ENCODE results near the gene FGF19. TPM values are rescaled to one million over a fixed set of nuclear protein-coding genes. Genes with fewer than 3 reads are reported as not detected.

The FGF19 gene
- total and polyA plus RNA-seq, 9 of the 15 experiments (the other 6 are each of a cell fraction or from before 2014, with no cell fraction given) = 0.11 TPM; not detected in 8

- TF ChIP-seq RBBP5 (IDR thresholded peaks at IDR 0.05; ENCODE audit: borderline replicate concordance, insufficient read depth, low read length, poor library complexity, severe bottlenecking) (no peak), POLR2G (IDR thresholded peaks at IDR 0.05; ENCODE audit: low read depth, low read length) (peak; percentile 42; the same call in 1 of the 2 replicates), REST (IDR thresholded peaks at IDR 0.05; ENCODE audit: borderline replicate concordance) (no peak), REST (CRISPR knock-in tag; IDR thresholded peaks at IDR 0.05; ENCODE audit: low read depth) (no peak), ZBTB49 (CRISPR knock-in tag; IDR thresholded peaks at IDR 0.05; ENCODE audit: borderline replicate concordance) (no peak), THRA (IDR thresholded peaks at IDR 0.05) (no peak)
- Histone ChIP-seq H3K9me1 (ENCODE audit: control insufficient read depth, insufficient read depth, low read length) (no peaks in the 10 kb centered on the region), H2AFZ (ENCODE audit: low read depth, low read length) (no peak overlapping the region), H3K4me3 (no peak overlapping the region), H3K4me1 (replicated peaks in 1 of 2; ENCODE audit: control insufficient read depth in 2 of 2, insufficient read depth in 2 of 2, low read length in 2 of 2) (peaks cover 9 to 11% of the 10 kb centered on the region in 2 experiments; a peak in 4 of 5 replicates), H3K79me2 (ENCODE audit: control insufficient read depth, insufficient read depth, low read length) (peaks cover 14% of the 10 kb centered on the region), H3K27me3 (ENCODE audit: control insufficient read depth in 2 of 2, insufficient read depth in 2 of 2, low read length in 2 of 2) (no peaks in the 10 kb centered on the region), H3K27ac (ENCODE audit: extremely low read depth, low read depth, low read length) (no peak overlapping the region), H4K20me1 (replicated peaks; ENCODE audit: control insufficient read depth, insufficient read depth, low read length) (peaks cover 11% of the 10 kb centered on the region), H3K4me2 (ENCODE audit: insufficient read depth, low read length) (no peak overlapping the region), H3K9ac (ENCODE audit: insufficient read depth in 1 of 2, low read depth in 2 of 2, low read length in 2 of 2) (peak overlapping the region in 1 of 2 experiments; percentile 43; a peak in 1 of 4 replicates), H3K36me3 (ENCODE audit: control insufficient read depth, insufficient read depth, low read length) (peaks cover 84% of the 10 kb centered on the region), H3K9me3 (replicated peaks; ENCODE audit: control insufficient read depth, insufficient read depth, low read depth, low read length) (no peaks in the 10 kb centered on the region)
- no TSS peak for BruUV-seq (replicated peaks)
- in situ Hi-C loops (cut with MboI) = loop anchor here (25.0 kb wide), 2 partner anchors 832 to 1032 kb away; partner anchors contain the start of gene CPT1A
- ChIA-PET CTCF (ENCODE audit: low intra/inter-chr PET ratio) (interaction anchor here (2.4 kb wide), 1 partner anchor 567 kb away, joined by 15 read pairs; no protein-coding TSS in a partner anchor), POLR2A (interaction anchor here (1.1 kb wide), 1 partner anchor 9 kb away, joined by 3 read pairs; no protein-coding TSS in a partner anchor)
- no peak for FAIRE-seq
- no peak for DNase-seq (ENCODE audit: extremely low read depth in 1 of 4, low spot score in 3 of 4)
- intact Hi-C loops (cut with micrococcal nuclease) = no loop called here
- no peak for ATAC-seq
- WGBS (ENCODE audit: insufficient coverage, low coverage, missing lambda C conversion rate) = 93% methylated on average over 19 of the region's 19 CpGs
Measured at GRCh38 chr11:69669486-69669885, 34.3 kb downstream of the FGF19 start.
